ENCODE results near the gene PDE7B. TPM values are rescaled to one million over a fixed set of nuclear protein-coding genes. Genes with fewer than 3 reads are reported as not detected.
A peak's percentile ranks its signal among the peaks of the same experiment; 100 is the strongest.
"Not testable (repeated sequence)": the region's sequence is repeated elsewhere in the genome, so short reads cannot be mapped to it uniquely, and the experiment has no call there.

Gene PDE7B
- total RNA-seq, 4 donors from 2014 or later: 12.9 to 22.5 (median 16.4) TPM

GRCh38 chr6:136102991-136103688 lies 251.6 kb downstream of the PDE7B start:
- Histone ChIP-seq H3K4me3 (no peak overlapping the region), H3K27ac (peak overlapping the region in 2 of 4 donors; percentile 34 to 49), H3K9me3 (no peaks in the 10 kb centered on the region), H3K4me1 (peaks cover 0 to 16% (median 2%) of the 10 kb centered on the region in 4 donors), H3K27me3 (no peaks in the 10 kb centered on the region), H3K36me3 (no peaks in the 10 kb centered on the region)
- TF ChIP-seq EP300 (IDR thresholded peaks at IDR 0.05): no peak
- no peak for DNase-seq (ENCODE audit: low spot score in 2 of 2)
- 71 to 81% methylated on average over 7 of the region's 7 CpGs for WGBS, 2 donors

GRCh38 chr6:136103763-136104311 lies 252.3 kb downstream of the PDE7B start:
- no peaks in the 10 kb centered on the region for H3K27me3 ChIP-seq
- peaks cover 0 to 16% (median 2%) of the 10 kb centered on the region in 4 donors for H3K4me1 ChIP-seq
- H3K4me3 ChIP-seq: no peak overlapping the region
- peak in 1 of 2 donors; percentile 7 for DNase-seq (ENCODE audit: low spot score in 2 of 2)
- H3K9me3 ChIP-seq: no peaks in the 10 kb centered on the region
- 22 to 42% methylated on average over 6 to 7 of the region's 7 CpGs for WGBS, 2 donors
- H3K36me3 ChIP-seq: no peaks in the 10 kb centered on the region
- H3K27ac ChIP-seq: peak overlapping the region in 2 of 4 donors; percentile 34 to 49
- no peak for TF ChIP-seq POLR2A (IDR thresholded peaks at IDR 0.05)
- TF ChIP-seq EP300 (IDR thresholded peaks at IDR 0.05): peak in 1 of 2 donors; percentile 49

- Histone ChIP-seq H3K4me3 (no peak overlapping the region), H3K27ac (peak overlapping the region in 2 of 4 donors; percentile 34 to 49), H3K9me3 (no peaks in the 10 kb centered on the region), H3K36me3 (no peaks in the 10 kb centered on the region), H3K4me1 (peaks cover 0 to 16% (median 2%) of the 10 kb centered on the region in 4 donors), H3K27me3 (no peaks in the 10 kb centered on the region)
- TF ChIP-seq POLR2A (IDR thresholded peaks at IDR 0.05) (no peak), CTCF (IDR thresholded peaks at IDR 0.05) (no peak), EP300 (IDR thresholded peaks at IDR 0.05) (no peak)
- 87 to 93% methylated on average over 2 of the region's 2 CpGs for WGBS, 2 donors
- DNase-seq (ENCODE audit: low spot score in 2 of 2): no peak
Measured at GRCh38 chr6:136104556-136104955, 253.1 kb downstream of the PDE7B start.

GRCh38 chr6:136105797-136106196 lies 254.3 kb downstream of the PDE7B start:
- H3K4me1 ChIP-seq: peaks cover 0 to 16% (median 2%) of the 10 kb centered on the region in 4 donors
- H3K9me3 ChIP-seq; H3K27me3 ChIP-seq; H3K36me3 ChIP-seq; H3K27ac ChIP-seq; H3K4me3 ChIP-seq; DNase-seq (ENCODE audit: low spot score in 2 of 2): not testable (repeated sequence)
- 97 to 99% methylated on average over 4 of the region's 4 CpGs for WGBS, 2 donors

- no peak overlapping the region for H3K27ac ChIP-seq
- H3K36me3 ChIP-seq: no peaks in the 10 kb centered on the region
- no peak overlapping the region for H3K4me3 ChIP-seq
- 48 to 54% methylated on average over 10 of the region's 10 CpGs for WGBS, 2 donors
- no peaks in the 10 kb centered on the region for H3K27me3 ChIP-seq
- TF ChIP-seq POLR2A (IDR thresholded peaks at IDR 0.05) (no peak), CTCF (IDR thresholded peaks at IDR 0.05) (no peak), EP300 (IDR thresholded peaks at IDR 0.05) (no peak)
- no peak for DNase-seq (ENCODE audit: low spot score in 2 of 2)
- H3K9me3 ChIP-seq: no peaks in the 10 kb centered on the region
- H3K4me1 ChIP-seq: peaks cover 0 to 8% (median 2%) of the 10 kb centered on the region in 4 donors
Measured at GRCh38 chr6:136108361-136108945, 257.0 kb downstream of the PDE7B start.

GRCh38 chr6:136111831-136112230 lies 260.3 kb downstream of the PDE7B start:
- H3K4me1 ChIP-seq: peaks cover 0 to 8% (median 0%) of the 10 kb centered on the region in 4 donors
- WGBS, 2 donors: 81 to 84% methylated on average over 2 of the region's 2 CpGs
- H3K27me3 ChIP-seq: no peaks in the 10 kb centered on the region
- H3K27ac ChIP-seq: no peak overlapping the region
- no peaks in the 10 kb centered on the region for H3K36me3 ChIP-seq
- H3K9me3 ChIP-seq: no peaks in the 10 kb centered on the region
- TF ChIP-seq POLR2A (IDR thresholded peaks at IDR 0.05): no peak
- no peak for TF ChIP-seq CTCF (IDR thresholded peaks at IDR 0.05)
- no peak for TF ChIP-seq EP300 (IDR thresholded peaks at IDR 0.05)
- DNase-seq (ENCODE audit: low spot score in 2 of 2): no peak
- H3K4me3 ChIP-seq: no peak overlapping the region

All from tibial nerve (tissue), 4 donors.